Adipocyte (in vitro differentiated cells): ENCODE data around the gene DDX42.
"Not testable (repeated sequence)": the region's sequence is repeated elsewhere in the genome, so short reads cannot be mapped to it uniquely, and the experiment has no call there.

Experiments
- DNase-seq: peaks from one replicate; pipeline ENCODE4 v3.0.0-alpha.2; 2015; ENCODE audit warnings: low read depth
- H3K27me3 ChIP-seq: replicated peaks from 2 replicates; pipeline ENCODE4 v1.7.0; 2013; ENCODE audit warnings: mild to moderate bottlenecking, low read length, moderate library complexity; ENCODE audit not compliant: control insufficient read depth, insufficient read depth
- H3K36me3 ChIP-seq: 2 replicates; pipeline ENCODE4 v1.7.0; 2013; ENCODE audit warnings: low read length, mild to moderate bottlenecking, moderate library complexity; ENCODE audit not compliant: control insufficient read depth, insufficient read depth, severe bottlenecking
- H3K4me1 ChIP-seq: 2 replicates; pipeline ENCODE4 v1.7.0; 2013; ENCODE audit warnings: mild to moderate bottlenecking, low read length, moderate library complexity; ENCODE audit not compliant: control insufficient read depth, insufficient read depth
- H3K4me3 ChIP-seq: 2 replicates; pipeline ENCODE4 v1.7.0; 2013; ENCODE audit warnings: mild to moderate bottlenecking, low read length, moderate library complexity
- H3K9ac ChIP-seq: 2 replicates; pipeline ENCODE4 v1.7.0; 2013; ENCODE audit warnings: mild to moderate bottlenecking, low read length, moderate library complexity
- H3K9me3 ChIP-seq: 2 replicates; pipeline ENCODE4 v1.7.0; 2013; ENCODE audit warnings: mild to moderate bottlenecking, low read length, moderate library complexity; ENCODE audit not compliant: control insufficient read depth

DDX42 gene

DNA sequence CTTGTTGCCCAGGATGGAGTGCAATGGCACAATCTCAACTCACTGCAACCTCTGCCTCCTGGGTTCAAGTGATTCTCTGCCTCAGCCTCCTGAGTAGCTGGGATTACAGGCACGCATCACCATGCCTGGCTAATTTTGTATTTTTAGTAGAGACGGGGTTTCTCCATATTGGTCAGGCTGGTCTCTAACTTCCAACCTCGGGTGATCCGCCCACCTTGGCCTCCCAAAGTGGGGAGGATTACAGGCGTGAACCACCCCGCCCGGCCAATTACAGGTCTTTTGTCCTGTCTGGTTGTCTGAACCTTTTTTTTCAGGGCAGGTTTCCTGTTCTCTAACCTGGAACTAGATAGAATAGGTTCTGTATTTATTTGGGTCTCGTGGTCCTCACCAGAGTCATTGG, 82.5 kb downstream of the DDX42 start:
- H3K4me1 ChIP-seq, H3K27me3 ChIP-seq, DNase-seq, H3K9ac ChIP-seq, H3K9me3 ChIP-seq, H3K36me3 ChIP-seq, H3K4me3 ChIP-seq: not testable (repeated sequence)

DNA sequence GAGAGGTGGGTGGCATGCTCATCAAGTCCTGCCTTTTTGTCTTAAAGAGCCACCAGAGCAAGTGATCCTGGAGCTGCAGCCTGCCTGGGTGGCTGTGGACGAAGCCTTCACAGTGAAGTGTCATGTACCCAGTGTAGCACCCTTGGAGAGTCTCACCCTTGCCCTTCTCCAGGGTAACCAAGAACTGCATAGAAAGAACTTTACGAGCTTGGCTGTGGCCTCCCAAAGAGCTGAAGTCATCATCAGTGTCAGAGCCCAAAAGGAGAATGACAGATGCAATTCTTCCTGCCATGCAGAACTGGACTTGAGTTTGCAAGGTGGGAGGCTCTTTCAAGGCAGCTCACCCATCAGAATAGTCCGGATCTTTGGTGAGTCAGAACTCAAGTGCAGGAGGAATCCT, 85.3 kb downstream of the DDX42 start:
- H3K27me3 ChIP-seq = no peaks in the 10 kb centered on the region
- no peak overlapping the region for H3K4me3 ChIP-seq
- H3K9ac ChIP-seq = no peak overlapping the region
- no peaks in the 10 kb centered on the region for H3K36me3 ChIP-seq
- H3K4me1 ChIP-seq = no peaks in the 10 kb centered on the region
- no peaks in the 10 kb centered on the region for H3K9me3 ChIP-seq
- DNase-seq = no peak

DNA sequence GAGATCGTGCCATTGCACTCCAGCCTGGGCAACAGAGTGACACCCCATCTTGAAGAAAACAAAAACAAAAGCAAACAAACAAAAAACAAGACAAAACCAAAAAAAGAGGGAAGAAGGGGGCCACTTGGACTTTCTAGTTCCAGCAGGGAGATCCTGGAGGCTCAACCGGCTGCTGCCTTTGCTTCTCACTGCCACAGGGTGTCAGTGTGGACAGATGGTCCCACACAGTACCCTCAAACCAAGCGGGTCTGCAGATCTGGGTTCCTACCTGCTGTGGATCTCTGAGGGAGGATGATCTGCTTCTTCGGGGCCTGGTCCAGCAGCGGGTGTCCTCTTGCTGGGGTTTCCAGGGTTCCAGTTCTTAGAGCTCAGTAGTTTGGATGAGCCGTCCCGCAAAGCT, 92.7 kb downstream of the DDX42 start:
- DNase-seq = peak; percentile 14
- not testable (repeated sequence) for H3K36me3 ChIP-seq, H3K27me3 ChIP-seq, H3K4me1 ChIP-seq, H3K9ac ChIP-seq, H3K9me3 ChIP-seq, H3K4me3 ChIP-seq
